ENCODE measurements around the gene RABEP1. TPM values are rescaled to one million over a fixed set of nuclear protein-coding genes. Genes with fewer than 3 reads are reported as not detected.
"Not testable (repeated sequence)": the region's sequence is repeated elsewhere in the genome, so short reads cannot be mapped to it uniquely, and the experiment has no call there.

RABEP1 gene, protein sequence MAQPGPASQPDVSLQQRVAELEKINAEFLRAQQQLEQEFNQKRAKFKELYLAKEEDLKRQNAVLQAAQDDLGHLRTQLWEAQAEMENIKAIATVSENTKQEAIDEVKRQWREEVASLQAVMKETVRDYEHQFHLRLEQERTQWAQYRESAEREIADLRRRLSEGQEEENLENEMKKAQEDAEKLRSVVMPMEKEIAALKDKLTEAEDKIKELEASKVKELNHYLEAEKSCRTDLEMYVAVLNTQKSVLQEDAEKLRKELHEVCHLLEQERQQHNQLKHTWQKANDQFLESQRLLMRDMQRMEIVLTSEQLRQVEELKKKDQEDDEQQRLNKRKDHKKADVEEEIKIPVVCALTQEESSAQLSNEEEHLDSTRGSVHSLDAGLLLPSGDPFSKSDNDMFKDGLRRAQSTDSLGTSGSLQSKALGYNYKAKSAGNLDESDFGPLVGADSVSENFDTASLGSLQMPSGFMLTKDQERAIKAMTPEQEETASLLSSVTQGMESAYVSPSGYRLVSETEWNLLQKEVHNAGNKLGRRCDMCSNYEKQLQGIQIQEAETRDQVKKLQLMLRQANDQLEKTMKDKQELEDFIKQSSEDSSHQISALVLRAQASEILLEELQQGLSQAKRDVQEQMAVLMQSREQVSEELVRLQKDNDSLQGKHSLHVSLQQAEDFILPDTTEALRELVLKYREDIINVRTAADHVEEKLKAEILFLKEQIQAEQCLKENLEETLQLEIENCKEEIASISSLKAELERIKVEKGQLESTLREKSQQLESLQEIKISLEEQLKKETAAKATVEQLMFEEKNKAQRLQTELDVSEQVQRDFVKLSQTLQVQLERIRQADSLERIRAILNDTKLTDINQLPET
- 10 to 100 TPM; 60.9 to 64.0 TPM for total RNA-seq
- polyA plus RNA-seq, result 44.4 TPM

DNA sequence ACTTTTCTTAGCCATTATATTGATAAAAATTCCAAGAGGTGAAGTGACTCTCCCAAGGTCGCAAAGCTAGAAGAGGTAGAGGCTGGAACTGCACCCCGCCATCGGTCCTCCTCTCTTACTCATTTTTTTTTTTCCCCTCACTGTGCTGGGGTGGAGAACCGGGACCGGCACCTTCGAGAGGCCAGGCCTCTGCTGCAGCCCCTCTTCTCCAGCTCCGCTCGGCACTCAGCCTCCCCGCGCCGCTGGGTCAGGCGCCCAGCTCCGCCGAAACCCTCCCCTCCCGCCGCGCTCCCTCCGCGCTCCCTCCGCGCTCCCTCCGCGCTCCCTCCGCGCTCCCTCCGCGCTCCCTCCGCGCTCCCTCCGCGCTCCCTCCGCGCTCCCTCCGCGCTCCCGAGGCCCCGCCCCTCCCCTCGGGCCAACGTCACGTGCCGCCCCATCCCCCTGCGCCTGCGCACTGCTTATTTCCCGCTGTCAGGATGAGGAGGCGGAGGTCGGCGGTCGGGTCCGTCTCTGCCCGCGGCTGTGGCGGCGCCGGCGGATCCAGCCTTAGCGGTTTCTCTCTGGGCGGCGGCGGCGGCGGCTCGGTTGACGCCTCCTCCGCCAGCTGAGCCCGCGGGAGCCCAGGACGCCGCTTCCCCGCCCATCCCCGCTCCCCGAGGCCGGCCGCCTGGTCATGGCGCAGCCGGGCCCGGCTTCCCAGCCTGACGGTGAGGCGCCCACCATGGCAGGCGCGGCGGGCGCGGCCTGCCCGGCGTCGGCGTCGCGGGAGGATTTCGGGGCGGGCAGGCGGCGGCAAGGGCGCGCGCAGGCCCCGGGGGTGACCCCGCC, at the start of gene RABEP1:
Gene RABEP1, plus strand, starts transcription at position 471 of the 828 bp plus-strand sequence. Its CDS starts 203 bp downstream, at position 674.
- H3K4me1 Mint-ChIP-seq, result peaks cover 31 to 48% (median 40%) of the 10 kb centered on the region in 3 donors
- Histone ChIP-seq H3K4me3 (ENCODE audit: low read length) (peak within 1 kb of the TSS; percentile 83), H3K9me3 (ENCODE audit: low read length) (no peaks in the 10 kb centered on the region), H3K4me1 (ENCODE audit: insufficient read depth, low read length) (peaks cover 38% of the 10 kb centered on the region), H3K27me3 (ENCODE audit: insufficient read depth, low read length, poor library complexity, severe bottlenecking) (no peaks in the 10 kb centered on the region), H3K36me3 (ENCODE audit: insufficient read depth, low read length) (no peaks in the 10 kb centered on the region), H3K27ac (ENCODE audit: low read depth, low read length) (peak within 1 kb of the TSS; percentile 53)
- H3K36me3 Mint-ChIP-seq, result peaks cover 0 to 14% (median 4%) of the 10 kb centered on the region in 3 donors
- H3K27ac Mint-ChIP-seq, result peak within 1 kb of the TSS; percentile 71 to 99 (median 86)
- H3K27me3 Mint-ChIP-seq, result peaks cover 0 to 6% of the 10 kb centered on the region in 2 donors
- H3K4me3 Mint-ChIP-seq, result peak within 1 kb of the TSS; percentile 86 to 97 (median 92)
- H3K9me3 Mint-ChIP-seq, result no peaks in the 10 kb centered on the region
- ChIA-PET CTCF (interaction anchor here (0.9 kb wide), 1 partner anchor 44 kb away, joined by 3 read pairs; no protein-coding TSS in a partner anchor), POLR2A (interaction anchor here (0.6 to 1.1 kb wide), 3 partner anchors 27 to 56 kb away, joined by 4 to 10 read pairs (median 7); no protein-coding TSS in a partner anchor)
- peak; percentile 90 to 95 (median 92) for DNase-seq

DNA sequence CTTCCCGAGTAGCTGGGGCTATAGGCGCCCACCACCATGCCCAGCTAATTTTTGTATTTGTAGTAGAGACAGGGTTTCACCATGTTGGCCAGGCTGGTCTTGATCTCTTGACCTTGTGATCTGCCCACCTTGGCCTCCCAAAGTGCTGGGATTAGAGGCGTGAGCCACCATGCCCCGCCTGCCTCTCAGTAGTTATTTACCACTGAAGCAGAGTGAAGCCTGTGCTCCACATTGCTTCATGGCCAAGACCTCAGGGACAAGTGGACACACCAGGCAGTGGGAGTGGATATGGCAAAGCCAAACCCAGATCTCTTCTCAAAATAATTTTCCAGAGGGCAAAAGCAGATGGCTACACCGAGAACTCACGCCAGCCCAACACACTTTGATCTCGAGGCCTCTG, 48.6 kb upstream of the RABEP1 start:
- POLR2A ChIA-PET, H3K9me3 Mint-ChIP-seq: not testable (repeated sequence)
- H3K4me1 ChIP-seq (ENCODE audit: insufficient read depth, low read length), result peaks cover 21% of the 10 kb centered on the region

DNA sequence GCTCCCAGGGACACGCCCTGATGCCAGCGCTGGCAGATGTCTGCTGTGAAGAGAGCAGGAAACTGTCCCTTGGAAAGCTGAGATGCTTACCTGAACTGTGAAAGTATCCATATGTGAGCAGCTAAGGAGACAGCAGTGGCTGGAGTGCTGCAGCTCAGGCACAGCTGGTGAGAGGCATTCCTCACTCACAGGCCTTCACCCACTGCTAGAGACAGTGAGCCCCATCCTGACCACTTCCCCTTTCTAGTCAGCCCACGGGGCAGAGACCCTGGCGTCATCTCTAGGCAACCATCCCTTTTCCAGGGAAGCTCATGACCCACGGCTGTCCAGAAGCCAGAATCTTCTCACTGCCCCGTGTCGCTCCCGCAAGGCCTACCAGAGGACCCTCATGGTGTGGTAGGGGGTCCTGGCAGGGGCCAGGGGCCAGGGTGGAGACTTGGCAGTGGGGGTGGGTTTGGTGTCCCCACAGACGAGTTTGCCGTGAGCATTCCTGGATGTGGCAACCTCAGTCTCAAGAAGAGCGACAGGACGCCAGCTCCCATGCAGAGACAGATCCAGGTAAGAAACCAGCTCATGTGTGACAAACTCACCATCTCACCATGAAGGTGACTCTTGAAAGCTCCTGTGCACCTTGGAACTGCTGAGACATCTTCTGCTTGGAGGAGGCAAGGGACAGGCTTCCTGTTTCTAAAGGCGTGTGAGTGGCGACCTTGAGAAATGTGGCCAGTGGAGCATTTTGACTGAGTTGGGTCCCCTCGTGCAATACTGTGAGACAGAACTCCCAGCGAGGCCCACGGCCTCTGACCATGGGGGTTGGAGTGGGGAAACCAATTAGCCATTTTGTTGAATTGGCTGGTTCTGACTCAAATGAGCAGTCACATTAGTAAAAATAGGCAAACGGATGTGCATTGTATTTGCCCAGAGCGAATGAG, 47.2 kb upstream of the RABEP1 start, which contains the start of gene SCIMP:
Gene SCIMP, minus strand, starts transcription at position 216 of the 932 bp plus-strand sequence. Its CDS starts 105 bp downstream, at position 111.
- POLR2A ChIA-PET, result no interaction called here
- H3K4me3 ChIP-seq (ENCODE audit: low read length), result no peak within 1 kb of the TSS
- no peaks in the 10 kb centered on the region for H3K27me3 ChIP-seq (ENCODE audit: insufficient read depth, low read length, poor library complexity, severe bottlenecking)
- peaks cover 4 to 5% (median 5%) of the 10 kb centered on the region in 3 donors for H3K36me3 Mint-ChIP-seq
- H3K27ac ChIP-seq (ENCODE audit: low read depth, low read length), result no peak within 1 kb of the TSS
- CTCF ChIA-PET, result interaction anchor here (0.9 to 4.0 kb wide), 3 partner anchors 11 to 207 kb away, joined by 3 to 25 read pairs (median 3); partner anchors contain the start of gene ZNF594
- H3K27me3 Mint-ChIP-seq, result no peaks in the 10 kb centered on the region
- no peaks in the 10 kb centered on the region for H3K36me3 ChIP-seq (ENCODE audit: insufficient read depth, low read length)
- H3K4me1 ChIP-seq (ENCODE audit: insufficient read depth, low read length), result peaks cover 22% of the 10 kb centered on the region
- peak within 1 kb of the TSS in 7 of 8 donors; percentile 57 to 93 (median 64) for H3K27ac Mint-ChIP-seq
- no peak for DNase-seq
- H3K9me3 Mint-ChIP-seq, result peaks cover 0 to 4% (median 0%) of the 10 kb centered on the region in 5 donors
- H3K4me1 Mint-ChIP-seq, result peaks cover 43 to 59% (median 47%) of the 10 kb centered on the region in 3 donors
- no peaks in the 10 kb centered on the region for H3K9me3 ChIP-seq (ENCODE audit: low read length)
- peak within 1 kb of the TSS in 2 of 7 donors; percentile 44 to 59 for H3K4me3 Mint-ChIP-seq

More for the DNA sequence above, 48.6 kb upstream of the RABEP1 start:
- H3K36me3 Mint-ChIP-seq; CTCF ChIA-PET; H3K27me3 ChIP-seq (ENCODE audit: insufficient read depth, low read length, poor library complexity, severe bottlenecking); H3K27me3 Mint-ChIP-seq; H3K4me3 Mint-ChIP-seq; H3K9me3 ChIP-seq (ENCODE audit: low read length); H3K4me3 ChIP-seq (ENCODE audit: low read length); H3K27ac ChIP-seq (ENCODE audit: low read depth, low read length); H3K36me3 ChIP-seq (ENCODE audit: insufficient read depth, low read length); DNase-seq: not testable (repeated sequence)
- Mint-ChIP-seq H3K27ac (peak overlapping the region in 3 of 8 donors; percentile 29 to 78 (median 63)), H3K4me1 (peaks cover 48 to 58% (median 53%) of the 10 kb centered on the region in 3 donors)

DNA sequence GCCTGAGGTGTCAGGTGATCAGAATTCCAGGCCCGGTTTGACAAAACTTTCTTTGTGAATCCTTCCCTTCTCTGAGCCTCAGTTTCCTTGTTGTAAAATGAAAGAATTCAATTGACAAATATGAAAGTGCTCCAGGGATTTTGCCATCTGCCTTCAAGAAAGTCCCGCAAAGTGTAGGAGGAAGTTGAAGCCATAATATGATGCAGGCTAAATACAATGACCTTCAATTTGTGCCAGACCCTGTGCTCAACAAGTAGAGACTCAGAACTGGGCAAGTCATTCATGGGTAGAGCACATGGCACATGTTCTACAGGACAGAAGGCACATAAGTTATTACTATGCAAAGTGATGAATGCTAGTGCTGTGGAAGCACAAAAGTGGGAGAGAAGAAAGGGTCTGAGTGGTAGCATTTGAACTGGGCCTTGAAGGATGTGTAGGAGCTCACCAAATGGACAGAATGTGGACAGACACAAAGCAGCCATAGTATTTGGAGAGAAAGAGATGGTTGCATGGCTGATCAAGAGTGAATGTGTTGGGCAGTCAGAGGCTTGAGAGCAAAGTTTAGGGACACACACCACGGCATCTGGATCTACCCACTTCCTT, 45.0 kb upstream of the RABEP1 start:
- Histone ChIP-seq H3K36me3 (ENCODE audit: insufficient read depth, low read length) (no peaks in the 10 kb centered on the region), H3K4me1 (ENCODE audit: insufficient read depth, low read length) (peaks cover 35% of the 10 kb centered on the region), H3K9me3 (ENCODE audit: low read length) (no peaks in the 10 kb centered on the region), H3K4me3 (ENCODE audit: low read length) (no peak overlapping the region), H3K27ac (ENCODE audit: low read depth, low read length) (peak overlapping the region; percentile 41), H3K27me3 (ENCODE audit: insufficient read depth, low read length, poor library complexity, severe bottlenecking) (no peaks in the 10 kb centered on the region)
- Mint-ChIP-seq H3K36me3 (peaks cover 1 to 5% (median 4%) of the 10 kb centered on the region in 3 donors), H3K4me3 (peak overlapping the region in 3 of 7 donors; percentile 1 to 6 (median 2)), H3K27me3 (no peaks in the 10 kb centered on the region), H3K27ac (peak overlapping the region; percentile 70 to 96 (median 82)), H3K4me1 (peaks cover 48 to 58% (median 51%) of the 10 kb centered on the region in 3 donors), H3K9me3 (peaks cover 0 to 4% (median 0%) of the 10 kb centered on the region in 5 donors)
- CTCF ChIA-PET, result interaction anchor here (0.5 to 4.0 kb wide), 5 partner anchors 10 to 77 kb away, joined by 3 to 25 read pairs (median 11); no protein-coding TSS in a partner anchor
- no peak for DNase-seq
- POLR2A ChIA-PET, result interaction anchor here (1.7 kb wide), 1 partner anchor 10 kb away, joined by 17 read pairs; no protein-coding TSS in a partner anchor

DNA sequence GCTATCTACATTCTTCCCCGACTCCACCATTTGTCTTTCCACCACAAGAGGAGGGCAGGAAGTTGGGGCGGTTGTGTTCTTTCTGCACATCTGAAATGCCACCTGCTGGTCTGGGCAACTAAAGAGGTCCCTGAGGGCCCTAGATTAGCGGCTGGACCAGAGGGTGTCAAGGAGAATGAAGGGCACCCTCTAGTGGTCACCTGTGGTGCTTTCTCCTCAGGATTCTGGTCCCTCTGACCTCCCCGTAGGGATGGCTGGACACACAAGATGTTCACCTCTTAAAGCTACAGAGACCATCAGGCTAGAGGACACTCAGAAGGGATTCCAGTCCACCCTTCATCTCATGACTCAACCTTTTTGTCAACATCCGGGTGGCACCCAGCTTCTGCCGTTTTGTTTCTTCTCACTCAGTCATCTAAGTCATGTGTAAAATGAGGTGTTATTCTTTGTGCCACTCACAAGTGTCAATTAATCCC, 44.5 kb upstream of the RABEP1 start:
- Mint-ChIP-seq H3K27ac (peak overlapping the region; percentile 70 to 96 (median 82)), H3K4me1 (peaks cover 52 to 63% (median 56%) of the 10 kb centered on the region in 3 donors), H3K9me3 (peaks cover 0 to 4% (median 0%) of the 10 kb centered on the region in 5 donors), H3K4me3 (peak overlapping the region in 5 of 7 donors; percentile 8 to 59 (median 54)), H3K27me3 (no peaks in the 10 kb centered on the region), H3K36me3 (peaks cover 1 to 6% (median 4%) of the 10 kb centered on the region in 3 donors)
- POLR2A ChIA-PET, result interaction anchor here (1.7 kb wide), 1 partner anchor 10 kb away, joined by 17 read pairs; no protein-coding TSS in a partner anchor
- H3K4me1 ChIP-seq (ENCODE audit: insufficient read depth, low read length), result peaks cover 39% of the 10 kb centered on the region
- no peaks in the 10 kb centered on the region for H3K36me3 ChIP-seq (ENCODE audit: insufficient read depth, low read length)
- CTCF ChIA-PET, result interaction anchor here (1.0 to 4.0 kb wide), 6 partner anchors 10 to 44 kb away, joined by 3 to 25 read pairs (median 8); no protein-coding TSS in a partner anchor
- no peak overlapping the region for H3K4me3 ChIP-seq (ENCODE audit: low read length)
- no peaks in the 10 kb centered on the region for H3K9me3 ChIP-seq (ENCODE audit: low read length)
- DNase-seq, result peak in 4 of 5 donors; percentile 7 to 58 (median 30)
- H3K27me3 ChIP-seq (ENCODE audit: insufficient read depth, low read length, poor library complexity, severe bottlenecking), result no peaks in the 10 kb centered on the region
- peak overlapping the region; percentile 41 for H3K27ac ChIP-seq (ENCODE audit: low read depth, low read length)

DNA sequence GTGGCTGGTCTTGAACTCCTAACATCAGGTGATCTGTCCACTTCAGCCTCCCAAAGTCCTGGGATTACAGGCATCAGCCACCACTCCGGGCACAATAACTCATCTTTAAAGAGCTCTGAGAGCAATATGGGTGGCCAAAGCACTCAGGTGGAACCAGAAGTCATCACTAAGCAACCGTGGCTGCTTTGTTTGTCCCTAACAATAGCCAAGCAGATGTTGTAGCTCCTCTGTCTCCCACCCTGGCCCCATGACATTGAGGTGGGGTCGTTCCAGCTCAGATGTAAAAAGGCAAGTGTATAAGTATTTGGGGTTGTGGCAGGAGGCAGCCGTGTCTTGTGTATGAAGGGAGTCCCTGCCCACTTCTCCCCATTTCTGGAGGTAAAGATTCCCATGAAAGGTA, 43.8 kb upstream of the RABEP1 start:
- Histone ChIP-seq H3K27me3 (ENCODE audit: insufficient read depth, low read length, poor library complexity, severe bottlenecking) (no peaks in the 10 kb centered on the region), H3K9me3 (ENCODE audit: low read length) (no peaks in the 10 kb centered on the region), H3K4me3 (ENCODE audit: low read length) (no peak overlapping the region), H3K27ac (ENCODE audit: low read depth, low read length) (no peak overlapping the region), H3K4me1 (ENCODE audit: insufficient read depth, low read length) (peaks cover 47% of the 10 kb centered on the region), H3K36me3 (ENCODE audit: insufficient read depth, low read length) (no peaks in the 10 kb centered on the region)
- Mint-ChIP-seq H3K36me3 (peaks cover 1 to 6% (median 4%) of the 10 kb centered on the region in 3 donors), H3K27ac (peak overlapping the region in 7 of 8 donors; percentile 10 to 86 (median 78)), H3K27me3 (no peaks in the 10 kb centered on the region), H3K4me3 (peak overlapping the region in 3 of 7 donors; percentile 8 to 48 (median 28)), H3K4me1 (peaks cover 57 to 71% (median 57%) of the 10 kb centered on the region in 3 donors), H3K9me3 (peaks cover 0 to 4% (median 0%) of the 10 kb centered on the region in 5 donors)
- ChIA-PET POLR2A (interaction anchor here (1.7 kb wide), 1 partner anchor 11 kb away, joined by 17 read pairs; no protein-coding TSS in a partner anchor), CTCF (interaction anchor here (0.6 to 4.0 kb wide), 7 partner anchors 11 to 135 kb away, joined by 3 to 25 read pairs (median 5); no protein-coding TSS in a partner anchor)
- no peak for DNase-seq
